Trophoblast cell (in vitro differentiated cells and primary cell): ENCODE results near the gene AXIN1.
A peak's percentile ranks its signal among the peaks of the same experiment; 100 is the strongest.
"Not testable (repeated sequence)": the region's sequence is repeated elsewhere in the genome, so short reads cannot be mapped to it uniquely, and the experiment has no call there.

Experiments used
- DNase-seq, 2 donors: peaks; one replicate each; pipeline ENCODE4 v3.0.0-alpha.2; 2016
- H2AFZ ChIP-seq: 2 replicates; pipeline ENCODE4 v1.6.1; 2013; ENCODE audit warnings: low read length, moderate library complexity, mild to moderate bottlenecking; ENCODE audit not compliant: insufficient read depth, poor library complexity
- H2AK5ac ChIP-seq: 2 replicates; pipeline ENCODE4 v1.6.1; 2013; ENCODE audit warnings: mild to moderate bottlenecking, low read length
- H2BK120ac ChIP-seq: 2 replicates; pipeline ENCODE4 v1.6.1; 2013; ENCODE audit warnings: low read length, mild to moderate bottlenecking, moderate library complexity; ENCODE audit not compliant: insufficient read depth, poor library complexity
- H2BK12ac ChIP-seq: 2 replicates; pipeline ENCODE4 v1.6.1; 2013; ENCODE audit warnings: mild to moderate bottlenecking, low read length, moderate library complexity
- H2BK5ac ChIP-seq: 2 replicates; pipeline ENCODE4 v1.6.1; 2013; ENCODE audit warnings: low read length, low read depth, moderate library complexity, mild to moderate bottlenecking; ENCODE audit not compliant: poor library complexity
- H3K14ac ChIP-seq: 2 replicates; pipeline ENCODE4 v1.6.1; 2013; ENCODE audit warnings: mild to moderate bottlenecking, low read length
- H3K18ac ChIP-seq: 2 replicates; pipeline ENCODE4 v1.6.1; 2013; ENCODE audit warnings: mild to moderate bottlenecking, low read length
- H3K23ac ChIP-seq: 2 replicates; pipeline ENCODE4 v1.6.1; 2013; ENCODE audit warnings: low read length
- H3K27ac ChIP-seq: 2 replicates; pipeline ENCODE4 v1.5.1; 2013; ENCODE audit warnings: low read depth, mild to moderate bottlenecking, inconsistent platforms, low read length, moderate library complexity
- H3K27me3 ChIP-seq: 2 replicates; pipeline ENCODE4 v1.6.1; 2013; ENCODE audit warnings: inconsistent platforms, mild to moderate bottlenecking, low read length, moderate library complexity; ENCODE audit not compliant: insufficient read depth
- H3K36me3 ChIP-seq, 2 experiments: 1 replicate in 1 of 2; 2 replicates in 1 of 2; pipeline ENCODE4 v1.6.1; 2013; ENCODE audit warnings: low read length in 2 of 2, mild to moderate bottlenecking in 2 of 2, moderate library complexity in 1 of 2; ENCODE audit not compliant: insufficient read depth in 2 of 2, control insufficient read depth in 1 of 2
- H3K4ac ChIP-seq: 2 replicates; pipeline ENCODE4 v1.6.1; 2013; ENCODE audit warnings: low read depth, mild to moderate bottlenecking, low read length, moderate library complexity
- H3K4me1 ChIP-seq, 2 experiments: 1 replicate in 1 of 2; 2 replicates in 1 of 2; pipeline ENCODE4 v1.6.1; 2013; ENCODE audit warnings: low read length in 2 of 2, mild to moderate bottlenecking in 2 of 2, moderate library complexity in 1 of 2; ENCODE audit not compliant: insufficient read depth in 2 of 2, control insufficient read depth in 1 of 2
- H3K4me2 ChIP-seq: 2 replicates; pipeline ENCODE4 v1.6.1; 2013; ENCODE audit warnings: inconsistent platforms, mild to moderate bottlenecking, low read length, moderate library complexity
- H3K4me3 ChIP-seq: 2 replicates; pipeline ENCODE4 v1.5.1; 2013; ENCODE audit warnings: mild to moderate bottlenecking, low read depth, low read length, inconsistent platforms
- H3K79me1 ChIP-seq: one replicate; pipeline ENCODE4 v1.6.1; 2013; ENCODE audit warnings: low read length
- H3K79me2 ChIP-seq: 2 replicates; pipeline ENCODE4 v1.6.1; 2013; ENCODE audit warnings: low read length, mild to moderate bottlenecking; ENCODE audit not compliant: control insufficient read depth, insufficient read depth, poor library complexity
- H3K9ac ChIP-seq: 2 replicates; pipeline ENCODE4 v1.6.1; 2013; ENCODE audit warnings: mild to moderate bottlenecking, low read length
- H3K9me3 ChIP-seq: 2 replicates; pipeline ENCODE4 v1.6.1; 2013; ENCODE audit warnings: low read depth, mild to moderate bottlenecking, control low read depth, inconsistent platforms, low read length; ENCODE audit not compliant: insufficient read depth
- H4K12ac ChIP-seq: 2 replicates; pipeline ENCODE4 v1.6.1; 2013; ENCODE audit warnings: low read depth, mild to moderate bottlenecking, low read length, moderate library complexity
- H4K8ac ChIP-seq: 2 replicates; pipeline ENCODE4 v1.6.1; 2013; ENCODE audit warnings: low read depth, mild to moderate bottlenecking, low read length, moderate library complexity
- H4K91ac ChIP-seq: one replicate; pipeline ENCODE4 v1.6.1; 2013; ENCODE audit warnings: low read depth, mild to moderate bottlenecking, low read length, moderate library complexity
- WGBS: extraction: QIAGEN DNeasy Blood & Tissue Kit; methylation state at CpG from one replicate; pipeline ENCODE4 v1.1.7; 2013; ENCODE audit warnings: missing lambda C conversion rate; ENCODE audit not compliant: insufficient read length, insufficient coverage; ENCODE audit errors: extremely low coverage; 5-methylcytosine and 5-hydroxymethylcytosine counted together

AXIN1 gene

GRCh38 chr16:342455-343213 lies 9.9 kb downstream of the AXIN1 start:
- no peak overlapping the region for H4K8ac ChIP-seq
- H3K4me3 ChIP-seq: no peak overlapping the region
- no peaks in the 10 kb centered on the region for H3K79me1 ChIP-seq
- peaks cover 2% of the 10 kb centered on the region for H3K79me2 ChIP-seq
- no peak overlapping the region for H2BK12ac ChIP-seq
- no peak overlapping the region for H3K23ac ChIP-seq
- DNase-seq: peak; percentile 46 to 60
- whole genome bisulfite sequencing: no CpG with 5 or more reads among the region's 18 CpGs
- H2BK120ac ChIP-seq: no peak overlapping the region
- H3K14ac ChIP-seq: no peak overlapping the region
- no peak overlapping the region for H3K27ac ChIP-seq
- H4K12ac ChIP-seq: no peak overlapping the region
- no peak overlapping the region for H3K4ac ChIP-seq
- H3K4me1 ChIP-seq: peaks cover 5 to 10% of the 10 kb centered on the region in 2 experiments
- H3K36me3 ChIP-seq: peaks cover 13 to 18% of the 10 kb centered on the region in 2 experiments
- H3K4me2 ChIP-seq: no peak overlapping the region
- H3K27me3 ChIP-seq: no peaks in the 10 kb centered on the region
- peaks cover 3% of the 10 kb centered on the region for H3K9me3 ChIP-seq
- H4K91ac ChIP-seq: no peak overlapping the region
- no peak overlapping the region for H3K18ac ChIP-seq
- no peak overlapping the region for H3K9ac ChIP-seq
- H2BK5ac ChIP-seq: no peak overlapping the region
- no peak overlapping the region for H2AFZ ChIP-seq
- H2AK5ac ChIP-seq: no peak overlapping the region

- not testable (repeated sequence) for H3K4me2 ChIP-seq, H4K12ac ChIP-seq, H3K9me3 ChIP-seq, H3K4me1 ChIP-seq, H2AFZ ChIP-seq, H2BK12ac ChIP-seq, H3K79me1 ChIP-seq, H3K4me3 ChIP-seq, H3K18ac ChIP-seq, H4K8ac ChIP-seq, H4K91ac ChIP-seq, H3K79me2 ChIP-seq, H3K4ac ChIP-seq, H3K23ac ChIP-seq, H3K9ac ChIP-seq, H2BK120ac ChIP-seq, H2BK5ac ChIP-seq, H3K14ac ChIP-seq, H3K27me3 ChIP-seq, DNase-seq, H2AK5ac ChIP-seq, H3K27ac ChIP-seq
- no CpG with 5 or more reads among the region's 13 CpGs for WGBS
- peaks cover 13 to 18% of the 10 kb centered on the region in 2 experiments for H3K36me3 ChIP-seq
Observed at GRCh38 chr16:341974-342336, 10.6 kb downstream of the AXIN1 start.

- H2AFZ ChIP-seq, H3K4me1 ChIP-seq, H3K9me3 ChIP-seq, H3K14ac ChIP-seq, H3K4me3 ChIP-seq, H3K23ac ChIP-seq, H4K8ac ChIP-seq, H3K18ac ChIP-seq, H3K27me3 ChIP-seq, H3K27ac ChIP-seq, H3K79me2 ChIP-seq, H2BK120ac ChIP-seq, H3K9ac ChIP-seq, H4K91ac ChIP-seq, DNase-seq, H3K4ac ChIP-seq, H4K12ac ChIP-seq, H3K79me1 ChIP-seq, H3K4me2 ChIP-seq, H2BK12ac ChIP-seq, H2BK5ac ChIP-seq, H2AK5ac ChIP-seq: not testable (repeated sequence)
- peaks cover 13 to 18% of the 10 kb centered on the region in 2 experiments for H3K36me3 ChIP-seq
- whole genome bisulfite sequencing: no CpG with 5 or more reads among the region's 47 CpGs
Observed at GRCh38 chr16:341095-341973, 11.2 kb downstream of the AXIN1 start.

- no peak overlapping the region for H2BK12ac ChIP-seq
- no peak overlapping the region for H4K91ac ChIP-seq
- no peak overlapping the region for H2AK5ac ChIP-seq
- no peak overlapping the region for H4K8ac ChIP-seq
- H3K79me2 ChIP-seq: peaks cover 2% of the 10 kb centered on the region
- no peak overlapping the region for H3K23ac ChIP-seq
- DNase-seq: peak in 1 of 2 donors; percentile 47
- H3K4me3 ChIP-seq: no peak overlapping the region
- no peak overlapping the region for H2BK120ac ChIP-seq
- H3K27me3 ChIP-seq: no peaks in the 10 kb centered on the region
- H2AFZ ChIP-seq: no peak overlapping the region
- H3K9me3 ChIP-seq: peaks cover 3% of the 10 kb centered on the region
- H3K79me1 ChIP-seq: no peaks in the 10 kb centered on the region
- H3K14ac ChIP-seq: no peak overlapping the region
- H3K18ac ChIP-seq: no peak overlapping the region
- H3K4ac ChIP-seq: no peak overlapping the region
- WGBS: no CpG with 5 or more reads among the region's 23 CpGs
- H3K9ac ChIP-seq: no peak overlapping the region
- H2BK5ac ChIP-seq: no peak overlapping the region
- H3K36me3 ChIP-seq: peaks cover 10 to 14% of the 10 kb centered on the region in 2 experiments
- H3K4me1 ChIP-seq: no peaks in the 10 kb centered on the region
- H3K4me2 ChIP-seq: no peak overlapping the region
- H3K27ac ChIP-seq: no peak overlapping the region
- no peak overlapping the region for H4K12ac ChIP-seq
Observed at GRCh38 chr16:340370-341091, 12.0 kb downstream of the AXIN1 start.
